ENCODE data around the gene RAVER1. TPM values are rescaled to one million over a fixed set of nuclear protein-coding genes. Genes with fewer than 3 reads are reported as not detected.

Gene RAVER1
- total RNA-seq, 1 donor from 2014 or later: 25.5 TPM

- peaks cover 0 to 75% of the 10 kb centered on the region in 2 donors for H3K36me3 ChIP-seq
- no peak overlapping the region for H3K27ac ChIP-seq
- no peak overlapping the region for H3K4me3 ChIP-seq
- peaks cover 6% of the 10 kb centered on the region for H3K4me1 ChIP-seq
- TF ChIP-seq CTCF (IDR thresholded peaks at IDR 0.05) (no peak), POLR2AphosphoS5 (IDR thresholded peaks at IDR 0.05; ENCODE audit: insufficient read depth in 1 of 2, low read depth in 1 of 2) (no peak), POLR2A (IDR thresholded peaks at IDR 0.05) (no peak)
- H3K27me3 ChIP-seq: no peaks in the 10 kb centered on the region
- DNase-seq (ENCODE audit: extremely low spot score in 2 of 2): no peak
- H3K9me3 ChIP-seq: no peaks in the 10 kb centered on the region
- intact Hi-C loops (cut with DNase I): no loop called here
Measured at GRCh38 chr19:10320602-10321416, 12.5 kb downstream of the RAVER1 start.

DNA sequence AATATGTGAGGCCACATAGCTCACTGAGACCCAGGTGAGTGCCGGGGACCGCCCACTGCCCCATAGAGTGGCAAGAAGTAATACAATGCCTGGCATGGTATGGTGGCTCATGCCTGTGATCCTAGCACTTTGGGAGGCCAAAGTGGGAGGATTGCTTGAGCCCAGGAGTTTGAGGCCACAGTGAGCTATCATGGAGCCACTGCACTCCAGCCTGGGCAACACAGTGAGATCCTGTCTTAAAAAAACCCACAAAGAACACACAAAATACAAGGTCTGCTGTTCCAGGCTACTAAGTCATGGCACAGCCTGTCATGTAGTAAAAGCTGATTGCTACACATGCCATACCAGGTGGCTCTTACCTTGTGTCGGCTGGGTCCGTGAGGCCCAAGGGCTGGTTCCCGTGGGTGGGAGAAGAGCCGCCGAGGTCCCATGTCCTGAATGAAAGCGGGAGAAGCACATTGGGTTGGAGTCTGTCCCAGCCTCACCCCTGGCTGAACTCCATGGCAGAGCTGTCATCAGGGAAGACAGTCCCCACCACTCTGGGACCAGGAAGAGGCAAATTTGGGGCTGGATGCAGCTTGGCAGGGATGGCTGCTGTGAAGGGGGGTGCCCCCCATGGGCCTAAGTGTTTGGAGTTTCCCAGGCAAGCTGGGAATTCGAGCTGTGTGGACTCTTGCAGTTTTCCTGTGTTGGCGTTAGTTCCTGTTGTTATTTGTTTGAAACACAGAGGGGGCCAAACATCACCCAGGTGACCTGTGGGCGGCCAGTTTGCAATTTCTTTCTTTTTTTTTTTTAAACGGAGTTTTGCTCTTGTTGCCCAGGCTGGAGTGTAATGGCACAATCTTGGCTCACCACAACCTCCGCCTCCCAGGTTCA is 14.3 kb downstream of the RAVER1 start:
- intact Hi-C loops (cut with DNase I): no loop called here
- Histone ChIP-seq H3K36me3 (peaks cover 0 to 58% of the 10 kb centered on the region in 2 donors), H3K4me1 (peaks cover 16% of the 10 kb centered on the region)

GRCh38 chr19:10317857-10318462 is 15.4 kb downstream of the RAVER1 start:
- H3K27ac ChIP-seq: no peak overlapping the region
- TF ChIP-seq POLR2AphosphoS5 (IDR thresholded peaks at IDR 0.05; ENCODE audit: insufficient read depth in 1 of 2, low read depth in 1 of 2) (no peak), POLR2A (IDR thresholded peaks at IDR 0.05) (no peak), CTCF (IDR thresholded peaks at IDR 0.05) (no peak)
- H3K4me3 ChIP-seq: no peak overlapping the region
- H3K4me1 ChIP-seq: peaks cover 16% of the 10 kb centered on the region
- no peak for DNase-seq (ENCODE audit: extremely low spot score in 2 of 2)
- H3K9me3 ChIP-seq: no peaks in the 10 kb centered on the region
- H3K27me3 ChIP-seq: no peaks in the 10 kb centered on the region
- intact Hi-C loops (cut with DNase I): no loop called here
- H3K36me3 ChIP-seq: peaks cover 0 to 49% of the 10 kb centered on the region in 2 donors

More for the DNA sequence above, 14.3 kb downstream of the RAVER1 start:
- Histone ChIP-seq H3K9me3 (no peaks in the 10 kb centered on the region), H3K27ac (no peak overlapping the region), H3K27me3 (no peaks in the 10 kb centered on the region), H3K4me3 (no peak overlapping the region)
- no peak for DNase-seq (ENCODE audit: extremely low spot score in 2 of 2)
- TF ChIP-seq CTCF (IDR thresholded peaks at IDR 0.05) (no peak), POLR2A (IDR thresholded peaks at IDR 0.05) (no peak), POLR2AphosphoS5 (IDR thresholded peaks at IDR 0.05; ENCODE audit: insufficient read depth in 1 of 2, low read depth in 1 of 2) (no peak)

GRCh38 chr19:10317045-10317856 is 16.1 kb downstream of the RAVER1 start:
- Histone ChIP-seq H3K9me3 (no peaks in the 10 kb centered on the region), H3K4me1 (peaks cover 16% of the 10 kb centered on the region), H3K36me3 (peaks cover 0 to 42% of the 10 kb centered on the region in 2 donors), H3K4me3 (no peak overlapping the region), H3K27me3 (no peaks in the 10 kb centered on the region), H3K27ac (no peak overlapping the region)
- DNase-seq (ENCODE audit: extremely low spot score in 2 of 2): no peak
- intact Hi-C loops (cut with DNase I): no loop called here
- no peak for TF ChIP-seq POLR2A (IDR thresholded peaks at IDR 0.05)
- no peak for TF ChIP-seq POLR2AphosphoS5 (IDR thresholded peaks at IDR 0.05; ENCODE audit: insufficient read depth in 1 of 2, low read depth in 1 of 2)
- TF ChIP-seq CTCF (IDR thresholded peaks at IDR 0.05): no peak

Measured in vagina (tissue), 2 donors.